ENCODE results near the gene MCM6. TPM values are rescaled to one million over a fixed set of nuclear protein-coding genes. Genes with fewer than 3 reads are reported as not detected.
A peak's percentile ranks its signal among the peaks of the same experiment; 100 is the strongest.

Gene MCM6
- 9.6 TPM for total RNA-seq

- Histone ChIP-seq H3K27ac (peak within 1 kb of the TSS; percentile 63), H3K9me3 (no peaks in the 10 kb centered on the region), H3K36me3 (peaks cover 0 to 2% of the 10 kb centered on the region in 2 donors), H3K4me3 (peak within 1 kb of the TSS; percentile 61 to 69), H3K27me3 (no peaks in the 10 kb centered on the region), H3K4me1 (peaks cover 13% of the 10 kb centered on the region)
- intact Hi-C loops (cut with DNase I) = no loop called here
- DNase-seq (ENCODE audit: extremely low spot score in 2 of 2) = peak in 1 of 2 donors; percentile 98
- peak in 1 of 2 donors; percentile 27 for TF ChIP-seq POLR2A (IDR thresholded peaks at IDR 0.05)
- peak; percentile 85 to 90 for TF ChIP-seq POLR2AphosphoS5 (IDR thresholded peaks at IDR 0.05; ENCODE audit: insufficient read depth in 1 of 2, low read depth in 1 of 2)
- TF ChIP-seq CTCF (IDR thresholded peaks at IDR 0.05) = peak in 1 of 3 experiments; percentile 15
Observed at GRCh38 chr2:135876066-135876711, at the start of gene MCM6. Gene MCM6 (minus strand): TSS chr2:135876443. CDS start chr2:135876365, 78 bp downstream.

GRCh38 chr2:135925571-135925970 is 49.3 kb upstream of the MCM6 start:
- no peak overlapping the region for H3K27ac ChIP-seq
- H3K36me3 ChIP-seq = peaks cover 0 to 17% of the 10 kb centered on the region in 2 donors
- no peak overlapping the region for H3K4me3 ChIP-seq
- intact Hi-C loops (cut with DNase I) = no loop called here
- H3K4me1 ChIP-seq = no peaks in the 10 kb centered on the region
- no peak for DNase-seq (ENCODE audit: extremely low spot score in 2 of 2)
- H3K9me3 ChIP-seq = no peaks in the 10 kb centered on the region
- no peaks in the 10 kb centered on the region for H3K27me3 ChIP-seq
- TF ChIP-seq POLR2A (IDR thresholded peaks at IDR 0.05) (no peak), POLR2AphosphoS5 (IDR thresholded peaks at IDR 0.05; ENCODE audit: insufficient read depth in 1 of 2, low read depth in 1 of 2) (no peak), CTCF (IDR thresholded peaks at IDR 0.05) (no peak)

GRCh38 chr2:135916207-135916606 is 40.0 kb upstream of the MCM6 start:
- peaks cover 0 to 12% of the 10 kb centered on the region in 2 donors for H3K36me3 ChIP-seq
- TF ChIP-seq CTCF (IDR thresholded peaks at IDR 0.05) = peak in 1 of 3 experiments; percentile 21
- TF ChIP-seq POLR2AphosphoS5 (IDR thresholded peaks at IDR 0.05; ENCODE audit: insufficient read depth in 1 of 2, low read depth in 1 of 2) = no peak
- TF ChIP-seq POLR2A (IDR thresholded peaks at IDR 0.05) = no peak
- no peaks in the 10 kb centered on the region for H3K27me3 ChIP-seq
- H3K27ac ChIP-seq = no peak overlapping the region
- H3K9me3 ChIP-seq = no peaks in the 10 kb centered on the region
- no peak overlapping the region for H3K4me3 ChIP-seq
- intact Hi-C loops (cut with DNase I) = no loop called here
- DNase-seq (ENCODE audit: extremely low spot score in 2 of 2) = no peak
- H3K4me1 ChIP-seq = no peaks in the 10 kb centered on the region

GRCh38 chr2:135914485-135914884 is 38.2 kb upstream of the MCM6 start:
- no peak for DNase-seq (ENCODE audit: extremely low spot score in 2 of 2)
- H3K4me3 ChIP-seq = no peak overlapping the region
- H3K27me3 ChIP-seq = no peaks in the 10 kb centered on the region
- TF ChIP-seq POLR2A (IDR thresholded peaks at IDR 0.05) (no peak), CTCF (IDR thresholded peaks at IDR 0.05) (no peak), POLR2AphosphoS5 (IDR thresholded peaks at IDR 0.05; ENCODE audit: insufficient read depth in 1 of 2, low read depth in 1 of 2) (no peak)
- H3K9me3 ChIP-seq = no peaks in the 10 kb centered on the region
- H3K36me3 ChIP-seq = peaks cover 0 to 14% of the 10 kb centered on the region in 2 donors
- no peaks in the 10 kb centered on the region for H3K4me1 ChIP-seq
- intact Hi-C loops (cut with DNase I) = no loop called here
- no peak overlapping the region for H3K27ac ChIP-seq

GRCh38 chr2:135913727-135914365 is 37.6 kb upstream of the MCM6 start:
- no peaks in the 10 kb centered on the region for H3K4me1 ChIP-seq
- no peaks in the 10 kb centered on the region for H3K9me3 ChIP-seq
- H3K4me3 ChIP-seq = no peak overlapping the region
- H3K27me3 ChIP-seq = no peaks in the 10 kb centered on the region
- TF ChIP-seq CTCF (IDR thresholded peaks at IDR 0.05) (peak; percentile 35 to 69 (median 63)), POLR2AphosphoS5 (IDR thresholded peaks at IDR 0.05; ENCODE audit: insufficient read depth in 1 of 2, low read depth in 1 of 2) (no peak), POLR2A (IDR thresholded peaks at IDR 0.05) (no peak)
- peaks cover 0 to 20% of the 10 kb centered on the region in 2 donors for H3K36me3 ChIP-seq
- intact Hi-C loops (cut with DNase I) = no loop called here
- no peak for DNase-seq (ENCODE audit: extremely low spot score in 2 of 2)
- H3K27ac ChIP-seq = no peak overlapping the region
